GM21515 (cell line): ENCODE data around the gene FAM53A.
"Not testable (repeated sequence)": the region's sequence is repeated elsewhere in the genome, so short reads cannot be mapped to it uniquely, and the experiment has no call there.

Experiments used
- ATAC-seq: cut with Tn5 transposase; IDR thresholded peaks from one replicate; pipeline ENCODE4 v1.9.1; 2021; ENCODE audit not compliant: unreplicated experiment

The FAM53A gene

DNA sequence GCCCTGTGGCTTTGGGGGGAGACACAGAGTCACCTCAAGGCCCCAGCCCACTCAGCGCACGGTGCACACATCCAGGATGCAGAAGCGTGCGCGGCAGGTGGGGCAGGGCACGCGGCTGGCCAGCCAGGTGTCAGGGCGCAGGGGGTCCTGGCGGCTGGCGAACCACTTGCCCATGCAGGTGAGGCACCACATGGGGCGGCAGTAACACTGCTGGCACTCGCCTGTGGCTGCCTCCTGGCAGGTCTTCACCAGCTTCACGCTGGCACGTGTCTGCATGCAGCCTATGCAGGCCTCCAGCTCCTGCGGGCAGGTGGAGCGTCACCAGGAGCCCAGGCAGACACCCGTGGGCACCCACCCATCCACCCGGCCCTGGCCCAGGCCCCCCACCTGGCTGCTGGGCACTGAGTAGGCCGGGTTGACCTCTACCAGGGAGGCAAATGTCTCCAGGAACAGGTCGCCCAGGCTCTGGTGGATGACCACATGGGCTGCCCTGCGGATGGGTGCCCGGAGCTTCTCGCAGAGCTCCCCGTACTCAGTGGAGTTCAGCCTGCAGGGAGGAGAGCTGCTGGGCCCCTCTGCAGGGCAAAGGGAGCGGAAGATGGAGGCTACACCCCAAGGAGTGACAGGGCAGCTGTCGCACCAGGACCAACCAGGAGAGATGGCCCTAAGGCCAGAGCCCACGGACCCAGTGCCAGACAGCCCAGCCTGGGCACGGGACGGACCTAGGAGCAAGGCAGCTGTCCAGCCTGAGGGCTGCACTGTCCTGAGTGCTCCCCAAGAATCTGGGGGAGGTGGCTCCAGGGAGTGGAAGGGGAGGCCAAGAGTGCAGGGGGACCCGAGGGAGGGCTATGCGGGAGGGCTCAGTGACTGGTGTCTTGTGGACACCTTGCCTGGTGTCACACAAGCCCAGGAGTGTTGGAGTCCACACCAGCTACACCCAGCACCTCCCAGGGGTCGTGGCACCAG lies 33.3 kb upstream of the FAM53A start:
- ATAC-seq = no peak

DNA sequence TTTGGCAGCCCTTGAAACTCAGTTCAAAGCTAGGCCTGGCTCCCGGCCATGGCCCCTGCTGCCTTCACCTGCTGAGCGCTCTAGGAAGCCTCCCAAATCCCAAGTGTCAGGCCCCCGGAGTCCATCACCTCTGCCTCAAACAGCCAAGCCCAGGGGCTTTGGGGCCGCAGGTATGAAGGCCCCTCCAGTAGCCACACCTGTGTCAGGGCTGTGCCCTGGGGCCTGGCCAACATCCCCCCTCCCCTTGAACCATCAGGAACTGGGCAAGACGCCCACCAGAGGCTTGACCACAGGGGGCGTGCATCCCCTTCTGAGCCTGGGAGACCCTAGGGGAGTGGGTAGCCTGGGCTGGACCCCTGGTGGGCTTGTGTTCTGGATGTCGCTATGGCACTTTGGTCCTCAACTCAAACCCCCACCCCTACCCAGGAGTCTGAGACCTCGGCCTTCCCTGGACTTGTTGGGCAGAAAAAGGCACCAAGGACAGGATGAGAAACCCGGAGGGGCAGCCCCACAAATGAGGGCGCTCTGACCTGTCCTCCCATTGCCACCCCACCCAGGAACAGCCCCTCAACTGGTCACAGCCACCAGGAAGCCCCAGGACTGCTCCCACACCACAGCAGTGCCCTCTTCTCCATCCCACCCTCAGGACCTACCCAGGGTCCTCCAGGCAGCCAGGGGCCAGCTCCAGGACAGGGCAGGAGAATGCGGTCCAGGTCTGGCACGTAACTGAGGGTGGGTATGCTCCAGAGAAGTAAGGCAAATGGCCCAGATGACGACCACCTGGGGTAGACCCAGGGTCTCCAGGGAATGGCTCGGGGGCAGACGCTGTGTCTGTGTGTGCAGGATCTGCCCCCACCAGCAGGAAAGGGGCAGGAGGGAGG lies 32.2 kb upstream of the FAM53A start:
- ATAC-seq = no peak

DNA sequence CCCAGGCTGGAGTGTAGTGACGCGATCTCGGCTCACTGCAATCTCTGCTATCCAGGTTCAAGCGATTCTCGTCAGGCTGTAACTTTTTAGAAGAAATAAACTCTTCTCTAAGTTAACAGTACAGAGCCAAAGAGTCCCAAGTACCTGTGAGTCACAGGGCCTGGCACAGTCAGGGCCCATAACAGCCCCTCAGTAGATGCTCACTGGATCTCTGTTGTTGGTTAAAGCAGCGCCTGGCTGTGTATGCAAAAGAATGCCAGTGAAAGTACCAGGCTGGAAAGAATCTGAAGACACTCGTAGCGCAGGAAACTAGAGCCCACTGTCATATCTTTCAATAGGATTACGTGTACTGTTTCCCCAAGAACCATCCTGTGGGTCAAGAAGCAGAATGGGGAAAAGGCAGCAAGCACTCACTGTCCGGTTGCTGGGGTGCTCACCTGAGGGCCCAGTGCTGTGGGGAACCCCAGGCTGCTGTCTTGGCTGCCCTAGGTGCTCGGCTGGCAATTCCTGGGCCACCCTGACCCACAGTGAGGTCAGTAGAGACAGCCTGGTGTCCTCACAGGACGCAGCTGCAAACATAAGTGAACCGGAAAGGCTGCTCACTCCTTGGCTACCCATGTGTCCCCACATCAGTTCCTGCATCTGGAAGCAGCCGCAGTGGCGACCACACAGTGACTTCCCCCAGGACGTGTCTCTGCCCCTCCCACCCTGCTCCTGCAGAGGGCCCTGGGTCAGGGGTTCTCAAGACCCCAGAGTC lies 31.1 kb upstream of the FAM53A start:
- no peak for ATAC-seq

DNA sequence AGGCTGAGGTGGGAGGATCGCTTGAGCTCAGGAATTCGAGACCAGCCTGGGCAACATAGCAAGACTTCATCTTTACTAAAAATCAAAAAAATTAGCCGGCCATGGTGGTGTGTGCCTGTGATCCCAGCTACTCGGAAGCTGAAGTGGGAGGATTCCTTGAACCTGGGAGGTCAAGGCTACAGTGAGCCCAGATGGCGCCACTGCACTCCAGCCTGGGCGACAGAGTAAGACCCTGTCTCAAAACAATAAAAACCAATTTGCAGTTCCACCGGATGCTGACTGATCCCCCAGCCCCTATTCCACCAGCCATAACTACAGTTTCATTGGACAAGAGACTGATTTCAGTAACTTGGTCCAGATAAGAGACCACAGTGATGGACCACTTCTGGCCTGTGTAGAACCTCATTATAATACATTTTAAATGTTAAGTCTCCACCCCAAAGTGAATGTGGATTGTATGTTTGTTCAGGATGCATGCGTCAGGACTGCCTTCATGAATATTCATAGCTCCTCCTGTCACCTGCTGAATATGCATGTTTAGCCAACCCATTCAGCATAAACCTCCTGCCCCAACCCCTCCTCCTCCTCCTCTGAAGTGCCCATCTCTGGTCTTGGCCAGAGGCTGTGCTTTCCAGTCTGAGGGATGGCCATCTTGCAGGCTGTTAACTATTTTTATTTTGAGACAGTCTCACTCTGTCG lies 30.3 kb upstream of the FAM53A start:
- ATAC-seq = no peak

DNA sequence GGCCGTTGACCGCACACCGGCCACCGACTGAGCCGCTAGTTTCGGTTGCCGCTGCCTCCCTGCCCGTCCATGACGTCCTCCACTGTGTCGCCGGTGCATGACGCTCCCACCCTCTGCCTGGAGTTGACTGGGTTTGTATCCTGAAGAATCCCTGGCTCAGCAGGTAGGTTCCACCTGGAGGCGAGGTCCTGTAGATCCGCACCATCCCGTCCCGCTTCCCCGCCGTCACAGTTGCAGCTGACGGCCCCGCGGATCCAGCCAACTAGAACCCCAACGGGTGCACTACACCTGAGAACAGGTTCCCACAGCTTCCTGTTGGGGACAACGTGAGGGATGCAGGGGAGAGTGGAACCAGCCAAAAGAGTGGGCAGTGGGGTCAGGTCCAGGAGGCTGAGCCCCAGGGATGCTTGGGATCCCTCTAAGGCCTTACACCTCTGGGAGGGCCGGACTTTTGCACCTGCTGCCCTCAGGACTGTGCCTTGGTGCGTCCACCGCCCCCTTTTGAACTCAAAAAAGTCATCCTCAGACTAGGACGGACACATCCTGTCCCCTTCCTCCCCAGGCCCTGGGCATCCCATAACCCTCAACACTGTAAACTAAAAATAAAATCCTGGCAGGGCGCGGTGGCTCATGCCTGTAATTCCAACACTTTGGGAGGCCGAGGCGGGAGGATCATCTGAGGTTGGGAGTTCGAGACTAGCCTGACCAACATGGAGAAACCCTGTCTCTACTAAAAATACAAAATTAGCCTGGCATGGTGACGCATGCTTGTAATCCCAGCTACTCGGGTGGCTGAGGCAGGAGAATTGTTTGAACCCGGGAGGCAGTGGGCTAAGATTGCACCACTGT lies 29.1 kb upstream of the FAM53A start:
- ATAC-seq = no peak

DNA sequence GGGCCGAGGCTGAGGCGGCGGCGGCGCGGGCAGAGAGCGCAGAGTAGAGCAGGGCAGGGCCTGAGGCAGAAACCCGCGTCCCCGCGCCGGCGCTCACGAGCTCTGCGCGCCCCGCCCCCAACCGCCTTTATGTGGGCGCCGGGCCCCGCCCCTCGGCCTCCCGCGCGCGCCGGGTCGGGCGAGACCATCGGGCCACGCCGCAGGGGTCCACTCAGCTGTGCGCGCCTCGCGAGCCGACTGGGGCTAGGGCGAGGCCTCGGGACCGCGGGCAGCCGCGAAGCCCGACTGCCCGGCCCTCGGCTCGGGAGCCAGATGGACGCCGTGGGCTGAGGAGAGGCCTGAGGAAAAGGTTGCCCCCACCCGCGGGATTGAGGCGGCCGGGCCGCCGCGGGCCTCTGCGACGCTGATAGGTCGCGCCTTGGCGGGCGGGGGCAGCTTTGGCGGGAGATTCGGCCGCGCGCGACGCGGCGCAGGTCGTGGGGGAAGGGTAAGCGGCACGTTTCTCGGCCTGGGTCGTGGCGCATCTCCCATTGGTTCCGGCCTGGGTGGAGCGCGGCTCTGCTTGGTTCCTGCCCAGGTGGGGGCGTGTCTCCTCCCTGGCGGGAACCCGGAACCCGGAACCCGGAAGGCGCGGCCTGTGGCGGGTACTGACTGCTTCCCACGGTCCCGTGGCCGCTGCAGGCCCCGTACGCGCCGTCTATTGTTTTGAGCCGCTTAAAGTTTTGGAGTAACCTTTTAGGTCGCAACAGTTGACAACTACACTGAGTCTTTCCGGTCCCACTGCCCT lies 28.3 kb upstream of the FAM53A start, which contains the start of gene SLBP:
TSS of gene SLBP (minus strand) at position 104 of the 787 bp plus-strand sequence. CDS start 131 bp downstream, outside the sequence.
- peak; percentile 70 for ATAC-seq

DNA sequence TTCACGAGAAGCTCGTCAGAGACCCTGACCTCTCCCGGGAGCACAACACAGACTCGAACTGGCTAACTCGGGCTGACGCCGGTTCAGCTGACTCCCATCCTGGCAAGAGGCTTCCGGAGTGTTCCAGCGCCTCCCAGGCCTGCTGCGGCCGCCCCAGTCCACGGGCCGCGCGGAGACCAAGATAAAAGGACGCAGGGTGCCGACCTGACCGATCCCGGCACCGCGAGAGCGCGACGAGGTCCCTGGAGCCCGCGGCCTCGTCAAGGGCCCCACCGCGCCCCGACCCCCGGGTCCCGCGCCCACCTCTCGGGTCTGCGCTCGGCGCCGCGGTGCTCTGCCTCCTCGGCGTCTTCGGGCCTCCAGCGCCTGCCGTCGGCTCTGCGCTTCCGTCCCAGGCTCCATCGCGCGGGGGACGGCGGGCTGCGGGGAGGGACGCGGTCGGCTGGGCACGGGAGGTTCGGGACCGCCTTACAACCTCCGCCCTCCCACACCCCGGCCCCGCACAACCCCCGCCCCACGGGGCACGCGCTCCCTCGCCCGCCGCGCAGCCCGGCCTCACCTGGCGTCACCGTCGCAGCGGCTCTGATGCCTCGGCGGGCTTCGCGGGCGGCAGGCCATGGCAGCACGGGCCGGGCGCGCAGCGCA lies 27.6 kb upstream of the FAM53A start:
- ATAC-seq = peak; percentile 9

DNA sequence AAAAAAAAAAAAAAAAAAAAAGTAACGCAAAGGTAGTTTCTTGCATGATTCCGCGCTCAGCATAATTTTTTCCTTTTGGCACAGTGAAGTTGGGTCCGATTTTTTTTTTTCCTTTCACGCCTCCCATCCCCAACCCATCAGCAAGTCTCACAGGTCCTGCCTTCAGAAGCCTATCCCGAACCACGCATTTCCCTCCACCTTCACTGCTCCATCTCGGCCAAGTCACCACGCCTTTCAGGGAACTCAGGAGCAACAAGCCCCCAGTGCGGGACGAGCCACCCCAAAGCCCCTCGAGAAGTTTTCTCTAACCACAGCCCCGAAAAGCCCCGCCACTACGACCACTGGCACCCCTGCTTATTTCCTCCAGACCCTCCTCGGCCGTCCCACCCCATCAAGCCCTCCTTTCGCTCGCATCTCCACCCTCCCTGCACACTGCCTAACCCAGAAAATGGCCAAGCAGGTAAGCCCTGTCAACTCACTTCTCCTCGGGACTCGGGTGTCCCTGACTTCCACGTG lies 27.0 kb upstream of the FAM53A start:
- no peak for ATAC-seq

DNA sequence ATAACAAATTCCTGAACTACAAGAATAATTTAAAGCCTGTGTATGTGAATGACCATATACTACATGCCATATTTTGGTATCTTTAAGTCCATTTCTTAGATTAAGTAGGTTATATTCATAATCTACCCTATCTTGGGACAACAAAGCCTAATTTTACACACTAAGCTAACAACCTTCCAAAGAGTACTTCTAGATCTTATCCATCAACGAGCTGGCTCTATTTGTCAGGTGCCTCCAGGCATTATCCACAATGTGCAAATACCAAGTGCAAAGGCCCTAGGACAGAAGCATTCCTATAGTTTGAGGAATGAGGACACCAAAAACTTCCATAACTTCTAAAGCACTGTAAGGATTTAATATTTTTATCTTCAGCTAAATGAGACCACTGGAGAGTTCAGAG lies 24.5 kb upstream of the FAM53A start:
- ATAC-seq = no peak

DNA sequence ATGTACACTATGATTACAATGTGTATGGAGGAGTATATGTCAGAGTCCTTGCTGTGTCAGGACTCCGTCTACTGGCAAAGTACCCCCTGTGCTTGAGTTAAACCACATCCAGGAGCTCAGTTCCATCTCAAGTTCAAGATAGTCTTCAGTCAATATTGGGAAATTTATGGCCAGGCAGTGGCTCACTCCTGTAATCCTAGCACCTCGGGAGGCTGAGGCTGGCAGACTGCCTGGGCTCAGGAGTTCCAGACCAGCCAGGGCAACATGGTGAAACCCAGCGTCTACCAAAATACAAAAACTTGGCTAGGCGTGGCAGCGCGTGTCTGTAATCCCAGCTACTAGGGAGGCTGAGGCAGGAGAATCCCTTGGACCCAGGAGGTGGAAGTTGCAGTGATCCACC lies 22.2 kb upstream of the FAM53A start:
- no peak for ATAC-seq

DNA sequence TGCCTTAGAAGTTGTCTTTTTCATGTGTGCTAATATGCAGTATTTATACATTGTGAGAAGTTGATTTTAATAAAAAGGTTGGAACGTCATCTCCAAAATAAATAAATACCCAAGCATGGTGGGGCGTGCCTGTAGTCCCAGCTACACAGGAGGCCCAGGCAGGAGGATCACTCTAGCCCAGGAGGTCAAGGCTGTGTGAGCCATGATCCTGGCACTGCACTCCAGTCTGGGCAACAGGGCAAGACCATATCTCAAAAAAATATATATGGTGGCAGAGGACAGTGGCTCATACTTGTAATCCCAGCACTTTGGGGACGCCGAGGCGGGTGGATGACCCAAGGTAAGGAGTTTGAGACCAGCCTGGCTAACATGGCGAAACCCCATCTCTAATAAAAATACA lies 21.6 kb upstream of the FAM53A start:
- no peak for ATAC-seq

DNA sequence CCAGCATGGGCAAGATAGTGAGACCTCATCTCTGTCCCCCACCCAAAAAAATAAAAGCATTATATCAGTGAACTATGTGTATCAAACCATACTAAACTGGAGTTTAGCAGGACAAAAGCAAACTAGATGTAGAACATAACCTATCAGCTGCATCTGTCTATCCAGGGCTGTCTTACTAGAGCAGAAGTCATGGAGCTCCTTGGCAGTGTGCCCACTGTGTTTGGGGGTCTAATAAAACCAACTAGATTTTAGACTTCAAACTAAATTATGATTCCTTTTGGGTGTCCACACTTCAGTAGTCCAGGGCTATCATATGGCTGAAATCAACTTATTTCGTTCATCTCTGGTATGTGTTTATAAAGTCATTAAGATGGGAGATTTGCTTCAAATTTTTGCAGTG lies 19.8 kb upstream of the FAM53A start:
- ATAC-seq = no peak

DNA sequence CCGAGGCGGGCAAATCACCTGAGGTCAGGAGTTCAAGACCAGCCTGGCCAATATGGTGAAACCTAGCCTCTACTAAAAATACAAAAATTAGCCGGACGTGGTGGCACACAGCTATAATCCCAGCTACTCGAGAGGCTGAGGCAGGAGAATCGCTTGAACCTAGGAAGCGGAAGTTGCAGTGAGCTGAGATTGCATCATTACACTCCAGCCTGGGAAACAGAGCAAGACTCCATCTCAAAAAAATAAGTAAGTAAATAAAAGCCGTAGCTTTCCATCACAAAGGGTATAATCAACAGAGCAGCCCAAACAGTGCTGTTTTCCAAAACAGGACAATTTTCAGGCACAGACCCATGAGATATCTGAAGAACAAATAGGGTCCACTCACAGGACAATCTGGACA lies 17.6 kb upstream of the FAM53A start:
- not testable (repeated sequence) for ATAC-seq

DNA sequence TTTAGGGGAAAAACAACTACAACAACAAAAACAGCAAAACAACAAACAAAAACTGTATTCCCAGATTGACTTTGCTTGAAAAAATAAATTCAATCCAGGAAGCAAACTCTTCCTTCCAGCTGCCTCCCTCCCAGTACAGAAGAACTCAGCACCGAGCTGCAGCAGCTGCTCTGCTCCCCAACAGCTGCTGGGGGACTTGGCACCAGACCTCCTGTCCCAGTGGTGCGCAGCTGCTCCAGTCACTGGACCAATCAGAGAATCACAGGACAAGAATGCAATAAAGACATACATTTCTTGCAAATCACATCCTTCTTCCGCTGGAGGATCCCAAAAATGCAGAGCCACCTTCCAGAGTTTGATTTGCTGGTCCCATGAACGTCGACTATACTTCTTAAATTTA lies 11.8 kb upstream of the FAM53A start:
- no peak for ATAC-seq

DNA sequence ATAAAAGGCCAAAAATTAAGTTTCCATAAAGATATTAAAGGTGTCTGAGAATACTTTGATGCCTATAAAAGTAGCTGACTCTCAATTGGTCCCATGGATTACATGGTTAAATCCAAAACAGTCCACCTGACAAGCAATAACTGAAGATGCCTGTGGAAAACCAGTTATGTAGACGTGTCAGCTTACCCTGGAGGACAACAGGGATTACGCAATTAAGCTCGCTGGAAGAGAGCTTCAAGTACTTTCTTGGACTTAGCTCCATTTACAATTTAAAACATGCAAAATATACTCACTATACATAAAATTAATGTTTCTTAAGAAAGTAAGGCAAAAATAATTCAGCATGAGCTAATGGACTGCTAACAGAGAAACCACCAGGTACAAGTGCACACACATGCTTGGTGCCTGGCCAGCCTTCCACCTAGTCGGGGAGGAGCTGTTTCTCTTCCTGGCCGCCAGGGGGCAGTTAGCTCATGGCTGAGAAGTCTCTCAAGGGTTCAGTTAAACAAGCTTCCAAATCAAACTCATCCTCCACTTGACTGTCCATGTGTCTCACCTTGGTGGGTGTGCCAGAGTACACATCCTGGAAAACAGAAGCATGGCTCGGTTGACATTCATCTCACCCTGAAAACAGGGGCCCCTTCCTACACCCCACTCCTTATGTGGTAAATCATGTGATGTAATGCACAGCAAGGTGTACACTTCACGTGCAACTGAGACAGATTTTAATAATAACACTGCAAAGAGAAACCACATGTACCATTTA lies 9.2 kb upstream of the FAM53A start:
- peak; percentile 81 for ATAC-seq

DNA sequence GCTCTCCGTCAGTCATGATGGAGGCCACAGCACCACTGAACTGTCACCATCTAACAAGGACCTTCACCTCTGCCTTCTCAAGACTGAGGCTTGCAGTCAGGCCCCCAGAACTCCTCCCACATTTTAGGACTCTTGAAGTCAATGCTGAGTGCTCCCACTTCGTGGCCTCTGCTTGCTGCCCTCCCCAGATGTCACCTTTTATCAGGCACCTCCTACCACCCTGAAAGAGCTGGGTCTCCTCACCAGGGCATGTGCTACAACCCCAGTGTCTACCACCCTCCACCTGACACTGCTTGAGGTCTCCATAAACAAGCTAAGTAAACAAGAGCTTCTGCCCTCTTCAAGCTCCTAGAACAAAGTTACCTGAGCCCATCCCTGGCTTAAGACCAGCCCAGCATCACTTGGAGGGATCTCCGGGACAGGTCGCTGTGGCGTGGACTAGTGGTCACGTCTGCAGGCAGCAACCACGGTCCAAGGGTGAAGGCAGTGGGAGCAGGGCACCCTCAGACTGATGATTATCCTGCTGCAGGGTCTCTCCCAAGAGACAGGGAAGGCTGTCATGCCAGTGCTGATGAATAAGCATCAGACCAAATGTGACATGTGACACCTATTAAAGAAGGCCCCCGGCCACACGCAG lies 7.7 kb upstream of the FAM53A start:
- no peak for ATAC-seq

DNA sequence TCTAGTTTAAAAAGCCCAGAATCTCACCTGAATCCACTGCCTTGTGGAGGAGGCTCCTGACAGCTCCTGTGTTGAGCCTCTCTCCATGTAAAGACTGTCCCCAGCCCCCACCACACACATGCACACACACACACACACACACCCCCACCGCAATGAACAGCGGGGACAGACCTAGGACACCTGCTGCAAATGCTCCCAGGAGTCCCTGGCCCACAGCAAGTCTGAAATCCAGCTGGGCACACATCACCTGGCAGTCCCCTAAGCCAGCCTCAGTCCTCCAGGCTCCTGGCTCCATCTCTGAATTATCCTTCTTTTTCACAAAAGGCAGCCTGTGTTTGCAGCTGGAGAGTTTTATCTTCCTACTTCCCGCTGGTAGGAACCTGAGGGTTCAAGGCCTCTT lies 6.6 kb upstream of the FAM53A start:
- ATAC-seq = no peak
